Putamen (tissue), 1 donor: Measurements from ENCODE around the gene HLF.
A peak's percentile ranks its signal among the peaks of the same experiment; 100 is the strongest.
"Not testable (repeated sequence)": the region's sequence is repeated elsewhere in the genome, so short reads cannot be mapped to it uniquely, and the experiment has no call there.

Experiments used
- DNase-seq: peaks from one replicate; pipeline ENCODE4 v3.0.0-alpha.2; 2016; ENCODE audit warnings: low spot score

HLF gene

GRCh38 chr17:55311767-55312375, 47.1 kb downstream of the HLF start:
- DNase-seq: no peak

- no peak for DNase-seq
Measured at GRCh38 chr17:55312852-55313251, 48.1 kb downstream of the HLF start.

GRCh38 chr17:55314061-55314783, 49.5 kb downstream of the HLF start:
- no peak for DNase-seq

GRCh38 chr17:55314784-55315491, 50.2 kb downstream of the HLF start:
- peak; percentile 45 for DNase-seq

- DNase-seq: no peak
Measured at GRCh38 chr17:55316499-55316898, 51.7 kb downstream of the HLF start.

GRCh38 chr17:55317284-55317683, 52.5 kb downstream of the HLF start:
- DNase-seq: no peak

GRCh38 chr17:55318081-55318480, 53.3 kb downstream of the HLF start:
- no peak for DNase-seq

GRCh38 chr17:55318715-55319487, 54.1 kb downstream of the HLF start:
- no peak for DNase-seq

- DNase-seq: no peak
Measured at GRCh38 chr17:55319933-55320593, 55.3 kb downstream of the HLF start.

GRCh38 chr17:55320594-55321426, 56.0 kb downstream of the HLF start:
- DNase-seq: no peak

- DNase-seq: no peak
Measured at GRCh38 chr17:55321427-55322060, 56.8 kb downstream of the HLF start.

- no peak for DNase-seq
Measured at GRCh38 chr17:55322453-55322985, 57.8 kb downstream of the HLF start.

GRCh38 chr17:55323518-55324295, 58.9 kb downstream of the HLF start:
- DNase-seq: no peak

- no peak for DNase-seq
Measured at GRCh38 chr17:55324296-55324978, 59.7 kb downstream of the HLF start.

GRCh38 chr17:55325406-55325805, 60.6 kb downstream of the HLF start:
- DNase-seq: no peak

- no peak for DNase-seq
Measured at GRCh38 chr17:55326030-55326429, 61.3 kb downstream of the HLF start.

GRCh38 chr17:55327225-55328088, 62.7 kb downstream of the HLF start:
- no peak for DNase-seq

- not testable (repeated sequence) for DNase-seq
Measured at GRCh38 chr17:55328514-55328913, 63.8 kb downstream of the HLF start.
